ENCODE data around the gene SCAMP4. TPM values are rescaled to one million over a fixed set of nuclear protein-coding genes. Genes with fewer than 3 reads are reported as not detected.

SCAMP4 gene
- total RNA-seq (2021; ENCODE audit: unreplicated experiment) = 63.3 TPM
- 47.3 and 49.9 TPM in 2 replicates for polyA plus RNA-seq (2012)
- Bru-seq, nascent RNA = percentile 65 among the genes with signal in this experiment
- percentile 88 among the genes with signal in this experiment for BruChase-seq, experiment 1, labeled RNA remaining after a 6-hour chase
- BruChase-seq, experiment 2, labeled RNA remaining after a 2-hour chase = percentile 82 among the genes with signal in this experiment
- long read RNA-seq, transcript SCAMP4-201 (7 exons, 2,684 nt) = major isoform, 21 of 45 reads
- long read RNA-seq, partial matches to known transcripts = 18 of 45 reads
- long read RNA-seq, other reads (novel, unspliced or antisense) = 2 of 45 reads

GRCh38 chr19:1905110-1905862 is at the start of gene SCAMP4, which contains the start of gene ADAT3:
SCAMP4 (plus strand) TSS chr19:1905399; CDS start chr19:1915020, 9,621 bp downstream.
ADAT3 (plus strand) TSS chr19:1905399; CDS start chr19:1912048, 6,649 bp downstream.
- RAD21 ChIA-PET (ENCODE audit: low non-redundant PET in 1 of 2, low total read pairs in 2 of 2, uncharacterized antibody in 2 of 2, unreplicated experiment in 2 of 2) = no interaction called here
- peak within 1 kb of the TSS; percentile 99 for H3K4me2 ChIP-seq (ENCODE audit: low read length)
- CTCF ChIA-PET = interaction anchor here (1.2 to 1.3 kb wide), 2 partner anchors 23 to 41 kb away, joined by 3 to 6 read pairs; no protein-coding TSS in a partner anchor
- H3K36me3 ChIP-seq (ENCODE audit: control insufficient read depth in 1 of 2, insufficient read depth in 2 of 2, low read length in 2 of 2) = peaks cover 0 to 4% of the 10 kb centered on the region in 2 experiments; a peak in 1 of 4 replicates
- POLR2A ChIA-PET = interaction anchor here (1.0 to 1.5 kb wide), 3 partner anchors 29 to 126 kb away, joined by 3 to 5 read pairs (median 4); no protein-coding TSS in a partner anchor
- H3K27ac ChIP-seq (ENCODE audit: low read depth, low read length) = peak within 1 kb of the TSS; percentile 85
- H3K9me3 ChIP-seq (ENCODE audit: control insufficient read depth in 1 of 2, insufficient read depth in 1 of 2, low read depth in 1 of 2, low read length in 2 of 2) = no peaks in the 10 kb centered on the region
- ATAC-seq (peak; percentile 95), DNase-seq (ENCODE audit: low read depth, low spot score) (peak; percentile 98)
- no peaks in the 10 kb centered on the region for H3K9me2 ChIP-seq (ENCODE audit: insufficient read depth)
- H3K4me3 ChIP-seq (replicated peaks in 1 of 2; ENCODE audit: low read depth in 1 of 2, low read length in 2 of 2) = peak within 1 kb of the TSS; percentile 55 to 95
- no peaks in the 10 kb centered on the region for H3K27me3 ChIP-seq (ENCODE audit: insufficient read depth, low read length)
- H3K79me2 ChIP-seq (ENCODE audit: insufficient read depth, low read length) = peaks cover 47% of the 10 kb centered on the region
- H3K9ac ChIP-seq (ENCODE audit: low read length) = peak within 1 kb of the TSS; percentile 89
- no peaks in the 10 kb centered on the region for H4K20me1 ChIP-seq (ENCODE audit: insufficient read depth)
- peaks cover 9 to 26% of the 10 kb centered on the region in 2 experiments; a peak in 3 of 4 replicates for H3K4me1 ChIP-seq (ENCODE audit: control insufficient read depth in 1 of 2, insufficient read depth in 2 of 2, low read length in 2 of 2)
- intact Hi-C loops (cut with micrococcal nuclease) = loop anchor here (5.0 kb wide), 1 partner anchor 247 kb away; the partner anchor contains the start of gene AP3D1
- no TSS peak for BruUV-seq (replicated peaks)
- peak within 1 kb of the TSS; percentile 72 for H2AFZ ChIP-seq (ENCODE audit: low read depth, low read length, poor library complexity, severe bottlenecking)
- no peak; the same call in 1 of the 2 replicates for TF ChIP-seq ELF1 (IDR thresholded peaks at IDR 0.05; ENCODE audit: borderline replicate concordance, low read depth)
- TF ChIP-seq ZNF274 (IDR thresholded peaks at IDR 0.05; ENCODE audit: low read depth, low read length) = no peak
- no peak for TF ChIP-seq EZH2phosphoT487 (IDR thresholded peaks at IDR 0.05; ENCODE audit: borderline replicate concordance)
- no peak for TF ChIP-seq REST (IDR thresholded peaks at IDR 0.05; ENCODE audit: low read depth)
- no peak for TF ChIP-seq EZH2 (IDR thresholded peaks at IDR 0.05)
- TF ChIP-seq CTCF (IDR thresholded peaks at IDR 0.05 in 2 of 3, conservative IDR thresholded peaks at IDR 0.05 in 1 of 3; ENCODE audit: borderline replicate concordance in 1 of 3, insufficient read depth in 1 of 3, low read depth in 2 of 3, low read length in 2 of 3) = no peak
- peak; percentile 71; the same call in 1 of the 2 replicates for TF ChIP-seq ZFX (IDR thresholded peaks at IDR 0.05)
- TF ChIP-seq RAD21 (IDR thresholded peaks at IDR 0.05; ENCODE audit: low read depth) = no peak
- peak; percentile 35 for TF ChIP-seq TCF7L2 (IDR thresholded peaks at IDR 0.05; ENCODE audit: borderline replicate concordance, extremely low read depth, insufficient read depth, insufficient read length)
- TF ChIP-seq YY1 (IDR thresholded peaks at IDR 0.05; ENCODE audit: extremely low read depth, insufficient replicate concordance, low read depth, low read length) = no peak
- TF ChIP-seq CBX3 (IDR thresholded peaks at IDR 0.05; ENCODE audit: low read depth) = no peak; the same call in 1 of the 2 replicates
- no peak for TF ChIP-seq ATF3 (IDR thresholded peaks at IDR 0.05)
- TF ChIP-seq POLR2AphosphoS5 (IDR thresholded peaks at IDR 0.05; ENCODE audit: low read depth, low read length) = peak; percentile 90
- TF ChIP-seq POLR2A (IDR thresholded peaks at IDR 0.05; ENCODE audit: borderline replicate concordance, extremely low read depth, insufficient read depth, insufficient read length) = peak; percentile 60
- TF ChIP-seq ZBTB33 (IDR thresholded peaks at IDR 0.05; ENCODE audit: extremely low read depth, insufficient replicate concordance, low read length) = peak; percentile 65

All from HCT116 (cell line).